Uterus (tissue), 2 donors: ENCODE data around the gene NAT10.

Experiments
- CTCF ChIP-seq, 4 experiments: fragments of 200-600 bp in 2 of 4; fragments of 450-650 bp in 2 of 4; sonication (generic) in 2 of 4; IDR thresholded peaks; one replicate each; pipeline ENCODE4 v1.5.1; 2016 to 2019; ENCODE audit warnings: antibody characterized with exemption in 4 of 4, mild to moderate bottlenecking in 2 of 4, moderate library complexity in 1 of 4
- POLR2A ChIP-seq, 2 donors: fragments of 450-650 bp; IDR thresholded peaks; one replicate each; pipeline ENCODE4 v1.6.1; 2016; ENCODE audit warnings: antibody characterized with exemption in 2 of 2, mild to moderate bottlenecking in 1 of 2, moderate library complexity in 1 of 2

GRCh38 chr11:34134765-34135164 lies 29.3 kb downstream of the NAT10 start:
- TF ChIP-seq CTCF (IDR thresholded peaks at IDR 0.05) (no peak), POLR2A (IDR thresholded peaks at IDR 0.05) (no peak)
